Common myeloid progenitor, CD34-positive (primary cell): ENCODE data around the gene ENTPD8.

Experiments
- CTCF ChIA-PET: fragments of 350-600 bp; sonication (Branson Sonifier 250); formaldehyde crosslinking; loops from one replicate; lab custom pipeline; 2021; ENCODE audit warnings: antibody characterized with exemption; lab: Charles Lee
- POLR2A ChIA-PET: fragments of 350-600 bp; sonication (Branson Sonifier 250); formaldehyde crosslinking; loops from one replicate; lab custom pipeline; 2021; ENCODE audit warnings: antibody characterized with exemption; lab: Charles Lee
- DNase-seq, 3 donors: peaks; one replicate each; pipeline versions ENCODE4 v3.0.0 to v3.0.0-alpha.2; 2013
- H3K27ac ChIP-seq, 2 experiments: 1 replicate in 1 of 2; 2 replicates in 1 of 2; pipeline ENCODE4 v1.7.0; 2013; ENCODE audit warnings: inconsistent platforms in 2 of 2, low read length in 2 of 2, mild to moderate bottlenecking in 2 of 2, low read depth in 1 of 2, moderate library complexity in 1 of 2; ENCODE audit not compliant: severe bottlenecking in 2 of 2, insufficient read depth in 1 of 2, poor library complexity in 1 of 2
- H3K27me3 ChIP-seq, 5 experiments: replicated peaks in 2 of 5; 1 replicate in 3 of 5; 2 replicates in 2 of 5; pipeline versions ENCODE4 v1.6.1 to v1.7.0; 2013; ENCODE audit warnings: low read length in 4 of 5, mild to moderate bottlenecking in 2 of 5, moderate library complexity in 2 of 5, inconsistent platforms in 1 of 5; ENCODE audit not compliant: insufficient read depth in 5 of 5, control insufficient read depth in 4 of 5
- H3K36me3 ChIP-seq, 4 experiments: 1 replicate in 2 of 4; 2 replicates in 2 of 4; pipeline versions ENCODE4 v1.6.1 to v1.7.0; 2013; ENCODE audit warnings: low read length in 3 of 4, control low read depth in 1 of 4, mild to moderate bottlenecking in 1 of 4; ENCODE audit not compliant: control insufficient read depth in 4 of 4, insufficient read depth in 4 of 4
- H3K4me1 ChIP-seq, 4 experiments: 1 replicate in 3 of 4; 2 replicates in 1 of 4; pipeline versions ENCODE4 v1.6.1 to v1.7.1; 2013; ENCODE audit warnings: low read length in 3 of 4, mild to moderate bottlenecking in 3 of 4, control low read depth in 1 of 4, inconsistent platforms in 1 of 4, moderate library complexity in 1 of 4; ENCODE audit not compliant: control insufficient read depth in 4 of 4, insufficient read depth in 4 of 4; ENCODE audit errors: control extremely low read depth in 1 of 4
- H3K4me3 ChIP-seq, 7 experiments: 1 replicate in 4 of 7; 2 replicates in 3 of 7; pipeline versions ENCODE4 v1.5.1 to v1.7.0; 2013; ENCODE audit warnings: mild to moderate bottlenecking in 7 of 7, low read length in 6 of 7, moderate library complexity in 6 of 7, inconsistent platforms in 2 of 7, low read depth in 2 of 7, control low read depth in 1 of 7; ENCODE audit not compliant: insufficient read depth in 4 of 7, control insufficient read depth in 1 of 7; ENCODE audit errors: extremely low read depth in 1 of 7
- H3K9me3 ChIP-seq, 5 experiments: 1 replicate in 4 of 5; 2 replicates in 1 of 5; pipeline versions ENCODE4 v1.6.1 to v1.7.1; 2013; ENCODE audit warnings: low read length in 4 of 5, mild to moderate bottlenecking in 2 of 5, inconsistent platforms in 1 of 5, low read depth in 1 of 5, moderate library complexity in 1 of 5; ENCODE audit not compliant: control insufficient read depth in 4 of 5, insufficient read depth in 2 of 5; ENCODE audit errors: control extremely low read depth in 1 of 5
- WGBS: methylation state at CpG from one replicate; pipeline ENCODE4 v1.1.5; 2013; ENCODE audit not compliant: insufficient coverage; 5-methylcytosine and 5-hydroxymethylcytosine counted together

The ENTPD8 gene

DNA sequence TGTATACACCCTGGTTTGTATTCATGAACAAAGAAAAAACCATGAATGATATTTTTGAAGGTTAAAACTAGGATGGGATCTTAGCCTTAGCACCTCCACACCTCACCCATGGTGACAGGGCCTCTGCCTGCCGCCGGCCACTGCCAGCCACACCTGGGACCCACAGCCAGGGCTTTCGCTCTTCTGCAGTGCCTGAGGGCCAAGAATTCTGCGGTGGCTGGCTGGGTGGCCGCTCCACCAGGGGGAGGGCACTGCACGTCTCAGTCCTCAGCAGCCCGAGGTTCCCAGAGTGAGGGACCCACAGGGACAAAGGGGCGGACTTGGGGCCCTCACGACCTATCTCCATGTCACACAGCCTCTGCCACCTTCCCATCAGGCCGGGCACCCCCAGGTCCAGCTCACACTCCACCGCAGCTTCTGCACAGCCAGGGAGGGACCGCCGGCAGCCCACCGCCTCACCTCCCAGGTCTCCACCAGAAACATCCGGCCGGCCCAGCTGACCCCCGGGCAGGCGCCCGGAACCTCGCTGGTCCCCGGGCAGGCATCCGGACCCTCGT is 25.1 kb downstream of the ENTPD8 start:
- Histone ChIP-seq H3K4me3 (no peak overlapping the region), H3K36me3 (no peaks in the 10 kb centered on the region), H3K27me3 (no peaks in the 10 kb centered on the region), H3K27ac (no peak overlapping the region), H3K4me1 (peaks cover 3 to 34% (median 31%) of the 10 kb centered on the region in 4 experiments), H3K9me3 (no peaks in the 10 kb centered on the region)
- POLR2A ChIA-PET, result no interaction called here
- CTCF ChIA-PET, result interaction anchor here (1.2 to 1.3 kb wide), 2 partner anchors 10 to 13 kb away, joined by 3 read pairs; no protein-coding TSS in a partner anchor
- 96% methylated on average over 18 of the region's 23 CpGs for whole genome bisulfite sequencing
- no peak for DNase-seq

DNA sequence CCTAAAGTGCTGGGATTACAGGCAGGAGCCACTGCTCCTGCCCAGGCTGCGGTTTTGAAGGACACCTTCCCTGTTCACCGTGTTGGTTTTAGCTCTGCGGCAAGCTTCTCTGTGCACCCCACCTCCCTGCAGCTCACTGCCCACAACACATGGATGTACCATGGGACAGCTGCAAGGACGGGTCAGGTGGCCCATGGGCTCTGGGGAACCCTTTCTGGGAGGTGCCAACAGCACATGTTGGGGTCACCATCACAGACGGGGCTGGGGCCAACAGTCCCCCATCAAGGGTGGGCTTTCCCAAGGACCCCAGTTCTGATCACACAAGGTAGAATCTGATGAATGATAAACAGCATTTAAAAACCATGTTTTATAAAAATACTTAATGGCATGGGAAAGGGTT is 25.7 kb downstream of the ENTPD8 start:
- Histone ChIP-seq H3K9me3 (no peaks in the 10 kb centered on the region), H3K27ac (no peak overlapping the region), H3K36me3 (no peaks in the 10 kb centered on the region), H3K27me3 (no peaks in the 10 kb centered on the region), H3K4me1 (peaks cover 3 to 39% (median 37%) of the 10 kb centered on the region in 4 experiments), H3K4me3 (no peak overlapping the region)
- POLR2A ChIA-PET, result no interaction called here
- WGBS, result 94% methylated on average over 3 of the region's 5 CpGs
- no peak for DNase-seq
- CTCF ChIA-PET, result interaction anchor here (1.2 to 2.2 kb wide), 3 partner anchors 9 to 129 kb away, joined by 3 to 4 read pairs (median 4); partner anchors contain the start of gene NRARP

DNA sequence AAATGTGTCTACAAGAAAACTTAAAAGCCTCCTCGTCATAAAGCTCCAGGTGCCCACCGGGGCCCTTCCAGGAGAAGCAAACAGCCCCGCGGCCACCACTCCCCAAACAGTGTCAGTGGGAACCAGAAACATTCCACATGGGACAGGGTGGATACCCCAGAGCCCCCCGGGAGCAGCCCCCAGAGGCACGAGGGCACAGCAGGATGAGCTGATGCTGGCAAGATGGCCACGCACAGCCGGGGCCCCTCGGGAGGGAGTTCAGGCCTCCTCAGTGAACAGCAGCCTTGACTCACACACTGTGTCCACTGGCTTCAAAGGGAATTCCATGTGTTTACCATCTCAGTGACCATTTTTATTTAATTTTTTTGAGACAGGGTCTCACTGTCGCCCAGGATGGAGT is 28.7 kb downstream of the ENTPD8 start:
- no peaks in the 10 kb centered on the region for H3K9me3 ChIP-seq
- no peaks in the 10 kb centered on the region for H3K27me3 ChIP-seq
- peak overlapping the region in 1 of 2 experiments; percentile 25 for H3K27ac ChIP-seq
- peaks cover 3 to 41% (median 39%) of the 10 kb centered on the region in 4 experiments for H3K4me1 ChIP-seq
- ChIA-PET CTCF (interaction anchor here (0.7 to 3.2 kb wide), 5 partner anchors 11 to 126 kb away, joined by 3 to 15 read pairs (median 4); partner anchors contain the start of genes EXD3, NOXA1 and NRARP), POLR2A (interaction anchor here (0.7 to 1.7 kb wide), 3 partner anchors 11 to 125 kb away, joined by 3 to 4 read pairs (median 4); partner anchors contain the start of genes EXD3, NOXA1 and NRARP)
- H3K4me3 ChIP-seq, result no peak overlapping the region
- no peak for DNase-seq
- WGBS, result 83% methylated on average over 10 of the region's 10 CpGs
- no peaks in the 10 kb centered on the region for H3K36me3 ChIP-seq

DNA sequence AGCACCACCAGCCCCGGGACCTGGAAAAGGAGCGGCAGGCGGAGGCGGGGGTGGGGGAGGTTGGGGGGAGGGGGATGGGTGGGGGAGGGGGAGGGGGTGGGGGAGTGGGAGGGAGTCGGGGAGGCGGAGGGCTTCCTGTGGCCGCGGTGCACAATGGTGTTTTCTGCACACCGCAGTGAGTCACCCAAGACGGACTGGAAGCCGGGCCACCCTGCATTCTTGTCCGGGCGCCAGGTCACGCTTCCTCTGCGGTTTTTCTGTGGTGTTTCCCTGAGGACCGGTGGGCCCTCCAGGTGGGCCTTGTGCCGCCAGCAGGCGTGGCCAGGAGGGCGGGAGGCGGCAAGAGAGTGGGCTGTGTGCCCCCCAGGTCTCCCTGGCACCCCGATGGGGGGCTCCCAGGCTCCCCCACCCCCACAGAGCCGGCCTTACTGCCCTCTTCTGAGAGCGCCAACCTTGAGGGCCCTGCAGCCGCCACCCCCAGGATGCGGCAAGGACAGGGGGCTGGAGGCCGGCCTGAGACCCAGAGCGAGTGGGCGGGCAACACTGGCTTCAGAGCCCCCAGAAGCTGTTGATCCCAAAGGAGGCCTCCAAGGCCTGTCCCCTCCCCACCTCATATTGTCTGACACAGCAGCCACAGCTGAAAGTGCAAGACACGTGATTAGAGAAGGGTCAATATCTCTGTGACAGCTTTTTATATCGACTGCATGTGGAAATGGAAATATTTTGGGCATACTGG is 29.3 kb downstream of the ENTPD8 start:
- Histone ChIP-seq H3K4me3 (peak overlapping the region in 5 of 7 experiments; percentile 19 to 55 (median 46)), H3K27me3 (no peaks in the 10 kb centered on the region), H3K9me3 (no peaks in the 10 kb centered on the region), H3K27ac (no peak overlapping the region), H3K4me1 (peaks cover 3 to 47% (median 45%) of the 10 kb centered on the region in 4 experiments), H3K36me3 (no peaks in the 10 kb centered on the region)
- 13% methylated on average over 19 of the region's 30 CpGs for WGBS
- CTCF ChIA-PET, result interaction anchor here (0.7 to 4.5 kb wide), 5 partner anchors 11 to 125 kb away, joined by 3 to 24 read pairs (median 9); partner anchors contain the start of genes EXD3, NOXA1 and NRARP
- peak; percentile 85 to 95 (median 94) for DNase-seq
- POLR2A ChIA-PET, result interaction anchor here (1.0 to 1.7 kb wide), 2 partner anchors 109 to 125 kb away, joined by 4 read pairs; partner anchors contain the start of gene NRARP

DNA sequence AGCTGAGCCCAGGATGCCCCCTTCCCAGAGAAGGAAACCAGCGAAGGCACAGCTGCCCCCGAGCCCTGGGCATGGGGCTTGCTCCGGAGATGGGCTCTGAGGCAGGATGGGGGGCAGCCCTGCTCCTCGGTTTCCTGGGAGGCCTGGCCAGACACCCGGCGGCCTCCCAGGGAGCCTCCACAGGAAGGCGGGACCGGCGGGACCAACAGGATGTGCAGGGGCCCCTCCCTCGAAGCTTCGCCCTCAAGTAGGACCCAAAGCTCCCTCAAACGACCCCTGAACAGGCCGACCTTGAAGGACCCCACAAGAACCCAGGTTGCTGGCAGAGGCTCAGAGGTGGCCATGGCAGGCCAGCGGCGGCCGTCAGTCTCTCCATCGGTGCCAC is 29.9 kb downstream of the ENTPD8 start:
- POLR2A ChIA-PET, result interaction anchor here (0.5 to 1.7 kb wide), 2 partner anchors 109 to 1166 kb away, joined by 3 to 4 read pairs; partner anchors contain the start of genes NRARP and QSOX2
- H3K4me1 ChIP-seq, result peaks cover 3 to 52% (median 50%) of the 10 kb centered on the region in 4 experiments
- H3K36me3 ChIP-seq, result no peaks in the 10 kb centered on the region
- H3K27me3 ChIP-seq, result no peaks in the 10 kb centered on the region
- CTCF ChIA-PET, result interaction anchor here (2.1 to 4.5 kb wide), 2 partner anchors 35 to 107 kb away, joined by 9 to 24 read pairs; partner anchors contain the start of gene NRARP
- 7% methylated on average over 11 of the region's 17 CpGs for WGBS
- H3K9me3 ChIP-seq, result no peaks in the 10 kb centered on the region
- peak overlapping the region in 3 of 7 experiments; percentile 23 to 55 (median 48) for H3K4me3 ChIP-seq
- no peak for DNase-seq
- no peak overlapping the region for H3K27ac ChIP-seq

DNA sequence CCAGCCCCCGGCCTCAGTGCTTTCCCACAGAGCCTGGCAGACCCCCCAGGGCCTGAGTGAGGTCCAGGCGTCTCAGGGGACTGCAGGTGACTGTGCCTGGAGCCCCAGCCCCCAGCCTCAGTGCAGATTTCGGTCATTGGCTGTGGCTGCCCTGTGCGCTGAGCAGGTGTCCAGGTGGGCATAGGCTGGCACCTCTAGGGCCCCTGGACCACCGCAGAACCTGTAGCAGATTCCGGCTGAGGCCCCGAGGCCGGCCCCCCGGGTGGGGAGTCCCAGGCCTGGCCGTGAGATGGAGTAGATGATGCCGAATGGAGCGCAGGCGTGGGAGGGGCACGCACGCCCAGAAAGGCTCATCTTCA is 30.3 kb downstream of the ENTPD8 start:
- DNase-seq, result no peak
- H3K9me3 ChIP-seq, result no peaks in the 10 kb centered on the region
- no peaks in the 10 kb centered on the region for H3K27me3 ChIP-seq
- POLR2A ChIA-PET, result interaction anchor here (0.5 to 1.0 kb wide), 2 partner anchors 28 to 1165 kb away, joined by 3 to 6 read pairs; partner anchors contain the start of gene QSOX2
- H3K4me1 ChIP-seq, result peaks cover 3 to 55% (median 51%) of the 10 kb centered on the region in 4 experiments
- WGBS, result 76% methylated on average over 11 of the region's 15 CpGs
- CTCF ChIA-PET, result interaction anchor here (2.1 to 4.5 kb wide), 2 partner anchors 35 to 107 kb away, joined by 9 to 24 read pairs; partner anchors contain the start of gene NRARP
- no peaks in the 10 kb centered on the region for H3K36me3 ChIP-seq
- H3K27ac ChIP-seq, result no peak overlapping the region
- H3K4me3 ChIP-seq, result peak overlapping the region in 2 of 7 experiments; percentile 48 to 55
